NOMO-1 treated with DMSO at 0.1 percent for 48 hours (cell line): ENCODE data around the gene H6PD.

Experiments
- DNase-seq: peaks from one replicate; lab custom pipeline; 2025; ENCODE audit not compliant: unreplicated experiment; lab: John Stamatoyannopoulos, UW

H6PD gene

DNA sequence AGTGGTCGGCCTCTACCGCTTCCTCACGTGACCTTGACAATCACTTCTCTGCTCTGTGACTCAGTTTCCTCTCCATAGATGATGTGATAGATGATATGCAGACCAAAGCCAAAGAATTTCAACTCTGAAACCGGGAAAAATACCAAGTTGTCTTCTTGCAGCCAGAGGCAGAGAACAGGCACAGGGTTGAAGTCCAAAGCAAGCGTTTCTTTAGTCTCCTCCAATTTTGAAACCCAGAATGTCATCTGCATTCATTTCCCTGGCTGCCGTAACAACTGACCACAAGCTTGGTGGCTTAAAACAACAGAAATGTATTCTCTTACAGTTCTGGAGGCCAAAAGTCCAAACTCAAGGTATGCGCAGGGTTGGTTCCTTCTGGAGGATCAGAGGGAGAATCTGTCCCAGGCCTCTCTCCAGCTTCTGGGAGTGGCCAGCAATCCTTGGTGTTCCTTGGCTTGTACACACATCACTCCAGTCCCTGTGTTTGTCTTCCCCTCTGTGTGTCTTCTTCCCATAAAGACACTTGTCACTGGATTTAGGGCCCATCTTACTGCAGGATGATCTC, 30.3 kb upstream of the H6PD start:
- no peak for DNase-seq

DNA sequence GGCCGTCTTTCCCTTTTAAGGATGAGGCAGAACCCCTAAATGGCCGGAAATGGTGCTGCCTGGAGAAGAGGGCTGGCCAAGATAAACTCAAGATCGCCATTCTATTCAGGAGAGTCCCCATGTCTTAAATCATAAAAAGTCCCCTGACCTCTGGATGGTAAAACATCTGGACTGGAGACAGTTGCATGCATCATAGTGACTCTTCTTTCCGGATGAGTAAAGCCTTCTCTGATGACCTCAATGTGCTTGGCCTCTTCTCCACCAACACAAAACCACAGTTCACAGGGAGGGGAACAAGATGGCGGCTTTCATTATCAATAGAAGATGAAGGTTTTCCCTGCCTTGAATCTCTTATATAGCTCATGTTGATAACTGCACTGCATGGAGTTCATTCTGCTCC, 27.5 kb upstream of the H6PD start:
- no peak for DNase-seq

DNA sequence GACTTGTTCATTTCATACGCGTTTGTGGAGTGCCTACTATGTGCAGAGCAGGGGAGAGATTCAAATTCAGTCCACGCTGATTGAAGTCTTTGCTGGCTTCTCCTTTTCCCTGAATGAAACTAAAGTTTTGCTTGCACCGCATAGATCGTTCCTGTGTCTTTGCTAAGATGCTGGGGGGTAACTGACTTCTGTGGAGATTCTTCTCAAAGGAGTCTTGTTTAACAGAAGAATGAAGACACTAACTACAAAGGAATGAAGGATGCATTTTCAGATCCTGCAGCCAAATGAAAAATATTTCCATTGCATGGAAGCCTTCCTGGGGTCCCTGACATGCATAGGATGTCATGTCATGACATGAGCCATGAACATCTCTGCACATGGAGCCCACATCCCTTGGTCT, 26.9 kb upstream of the H6PD start:
- DNase-seq = no peak

- DNase-seq = no peak
Measured at GRCh38 chr1:9211291-9211811, 23.2 kb upstream of the H6PD start.

- no peak for DNase-seq
Measured at GRCh38 chr1:9212735-9213134, 21.8 kb upstream of the H6PD start.

- DNase-seq = no peak
Measured at GRCh38 chr1:9213956-9214355, 20.6 kb upstream of the H6PD start.

DNA sequence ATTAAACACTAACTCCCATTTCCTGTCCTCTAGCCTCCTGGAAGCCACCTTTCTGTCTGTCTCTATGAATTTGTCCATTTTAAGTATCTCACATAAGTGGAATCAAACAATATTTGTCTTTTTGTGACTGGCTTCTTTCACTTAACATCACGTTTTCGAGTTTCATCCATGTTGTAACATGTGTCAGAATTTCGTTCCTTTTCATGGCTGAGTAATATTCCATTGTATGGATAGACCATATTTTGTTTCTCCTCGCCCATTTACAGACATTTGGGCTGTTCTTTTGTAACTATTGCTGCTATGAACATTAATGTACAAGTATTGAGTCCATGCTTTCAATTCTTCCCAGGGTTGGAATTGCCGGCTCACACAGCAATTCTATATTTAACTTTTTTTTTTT, 15.7 kb upstream of the H6PD start:
- no peak for DNase-seq

- no peak for DNase-seq
Measured at GRCh38 chr1:9222846-9223625, 11.5 kb upstream of the H6PD start.

DNA sequence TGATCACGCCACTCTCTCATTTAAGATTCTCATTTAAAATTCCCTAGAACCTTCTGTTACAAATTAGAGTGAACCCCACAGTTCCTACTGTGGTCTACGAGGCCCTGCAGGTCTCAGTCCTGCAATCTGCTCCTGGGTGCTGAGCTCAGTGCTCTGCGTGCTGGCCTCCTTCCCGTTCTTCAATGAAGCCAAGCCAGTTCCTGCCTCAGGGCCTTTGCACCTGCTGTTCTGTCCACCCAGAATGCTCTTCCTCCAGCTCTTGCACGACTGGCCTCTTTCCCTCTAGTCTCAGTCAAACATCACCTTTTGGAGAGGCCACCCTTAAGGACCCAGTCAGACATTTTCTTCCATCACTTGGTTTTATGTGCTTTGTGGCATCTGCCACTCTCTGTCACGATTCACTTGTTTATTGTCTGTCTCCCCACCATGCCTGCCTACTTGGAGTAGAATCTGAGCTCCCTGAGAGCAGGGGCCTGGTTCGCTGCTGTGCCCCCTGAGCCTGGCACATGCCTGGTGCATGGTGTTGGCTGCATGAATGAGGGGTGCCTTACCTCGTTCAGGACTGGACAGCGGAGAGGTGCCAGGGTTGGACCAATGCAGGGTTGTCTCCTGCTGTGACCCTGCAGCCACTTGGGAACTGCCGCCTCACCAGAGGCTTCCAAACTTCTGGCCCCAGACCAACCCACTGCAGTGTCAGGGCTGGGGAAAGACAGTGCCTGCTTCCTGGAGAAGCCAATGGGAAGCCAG, 9.7 kb upstream of the H6PD start:
- no peak for DNase-seq

- DNase-seq = no peak
Measured at GRCh38 chr1:9225411-9225785, 9.2 kb upstream of the H6PD start.

GRCh38 chr1:9228609-9229008, 6.0 kb upstream of the H6PD start:
- peak; percentile 58 for DNase-seq

GRCh38 chr1:9229549-9229948, 5.0 kb upstream of the H6PD start:
- DNase-seq = no peak

DNA sequence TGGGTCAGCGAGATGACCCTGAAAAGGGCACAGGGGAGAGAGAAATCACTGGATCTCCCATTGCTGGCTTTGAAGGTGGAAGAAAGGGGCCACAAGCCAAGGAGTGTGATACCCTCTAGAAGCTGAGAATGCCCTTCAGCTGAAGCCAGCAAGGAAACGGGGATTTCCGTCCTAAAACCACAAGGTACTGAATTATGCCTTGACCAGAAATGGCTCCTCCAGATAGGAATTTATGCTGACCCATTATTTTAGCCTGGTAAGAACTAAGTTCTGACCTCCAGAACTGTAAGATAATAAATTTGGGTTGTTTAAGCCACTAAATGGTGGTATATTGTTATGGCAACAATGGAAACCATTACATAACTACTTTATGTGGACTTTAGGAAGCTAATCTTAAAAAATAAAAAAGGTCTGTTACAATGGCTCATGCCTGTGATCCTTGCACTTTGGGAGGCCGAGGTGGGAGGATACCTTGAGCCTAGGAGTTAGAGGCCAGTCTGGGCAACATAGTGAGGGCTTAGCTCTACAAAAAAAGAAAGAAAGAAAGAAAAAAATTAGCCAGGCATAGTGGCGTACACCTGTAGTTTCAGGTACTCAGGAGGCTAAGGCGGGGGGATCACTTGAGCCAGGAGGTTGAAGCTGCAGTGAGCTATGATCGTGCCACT, 3.6 kb upstream of the H6PD start:
- no peak for DNase-seq

- no peak for DNase-seq
Measured at GRCh38 chr1:9231648-9232332, 2.8 kb upstream of the H6PD start.

- DNase-seq = peak; percentile 43
Measured at GRCh38 chr1:9233241-9233941, 1.2 kb upstream of the H6PD start.

- DNase-seq = no peak
Measured at GRCh38 chr1:9233942-9234222, 692 bp upstream of the H6PD start.

DNA sequence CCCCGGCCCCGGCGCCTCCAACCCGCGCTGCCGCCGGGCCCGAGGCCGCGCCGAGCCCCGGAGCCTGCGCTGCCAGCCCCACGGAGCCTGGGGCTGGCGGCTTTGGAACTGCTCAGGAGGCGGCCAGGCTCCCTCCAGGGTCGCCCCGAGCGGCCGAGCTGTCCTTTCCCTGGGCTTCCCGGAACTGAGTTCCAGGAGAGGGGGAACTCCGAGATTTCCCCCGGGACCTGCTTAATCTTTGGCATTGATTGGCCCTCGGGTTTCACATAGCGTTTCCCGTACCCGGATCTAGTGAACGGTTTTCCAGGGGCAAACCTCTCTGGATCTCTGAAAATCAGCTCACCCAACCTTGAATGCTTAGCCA, 504 bp downstream of the H6PD start:
- no peak for DNase-seq

DNA sequence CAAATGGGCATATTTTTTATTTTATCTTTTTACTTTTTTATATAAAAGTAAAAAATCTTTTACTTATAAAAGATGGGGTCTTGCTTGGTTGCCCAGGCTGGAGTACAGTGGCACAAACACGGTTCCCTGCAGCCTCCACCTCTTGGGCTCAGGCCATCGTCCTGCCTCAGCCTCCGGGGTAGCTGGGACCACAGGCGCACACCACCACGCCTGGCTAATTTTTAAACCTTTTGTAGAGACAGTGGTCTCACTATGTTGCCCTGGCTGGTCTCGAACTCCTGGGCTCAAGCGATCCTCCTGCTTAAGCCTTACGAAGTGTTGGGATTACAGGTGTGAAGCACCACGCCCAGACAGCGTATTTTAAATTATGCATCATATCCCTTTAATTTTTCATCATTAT, 986 bp downstream of the H6PD start:
- DNase-seq = no peak

DNA sequence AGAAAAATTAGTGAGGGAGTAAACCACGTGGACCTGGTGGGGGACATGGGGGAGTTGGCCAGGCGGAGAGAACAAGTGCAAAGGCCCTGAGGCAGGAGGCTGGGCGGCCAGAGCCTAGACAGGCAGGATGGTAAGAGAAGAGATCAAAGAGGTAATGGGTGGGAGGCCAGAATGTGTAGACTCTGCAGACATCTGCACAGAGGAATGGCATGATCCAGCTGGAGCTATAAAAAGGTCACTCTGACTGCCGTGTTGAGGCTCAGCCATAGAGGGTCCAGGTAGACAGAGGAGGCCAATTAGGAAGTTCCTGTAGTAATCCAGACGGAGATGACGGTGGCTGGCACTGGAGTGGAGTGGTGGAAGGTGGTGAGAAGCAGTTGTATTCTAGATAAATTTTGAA, 3.6 kb downstream of the H6PD start:
- DNase-seq = no peak

DNA sequence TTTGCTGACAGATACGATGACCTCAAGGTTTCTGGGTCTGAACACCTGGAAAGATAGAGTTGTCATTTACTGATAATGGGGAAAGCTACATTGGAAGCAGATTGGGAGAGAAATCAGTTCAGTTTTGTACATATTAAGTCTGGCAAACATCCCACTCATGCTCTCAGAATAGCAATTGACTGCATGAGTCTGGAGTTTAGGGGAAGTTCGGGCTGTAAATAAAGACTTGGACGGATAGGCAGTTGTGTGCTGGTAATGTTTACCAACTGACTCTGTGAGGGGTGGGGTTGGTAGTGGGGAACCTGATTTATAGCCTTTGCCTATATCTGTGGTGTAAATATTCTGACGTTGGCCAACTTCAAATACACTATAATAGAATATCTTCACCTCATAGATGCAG, 4.0 kb downstream of the H6PD start:
- DNase-seq = peak; percentile 60
